DMS114 treated with DMSO at 0.1 percent for 48 hours (cell line): ENCODE data around the gene ADGRB3.

Experiments used
- DNase-seq: peaks from one replicate; lab custom pipeline; 2025; ENCODE audit not compliant: unreplicated experiment; lab: John Stamatoyannopoulos, UW

The ADGRB3 gene

DNA sequence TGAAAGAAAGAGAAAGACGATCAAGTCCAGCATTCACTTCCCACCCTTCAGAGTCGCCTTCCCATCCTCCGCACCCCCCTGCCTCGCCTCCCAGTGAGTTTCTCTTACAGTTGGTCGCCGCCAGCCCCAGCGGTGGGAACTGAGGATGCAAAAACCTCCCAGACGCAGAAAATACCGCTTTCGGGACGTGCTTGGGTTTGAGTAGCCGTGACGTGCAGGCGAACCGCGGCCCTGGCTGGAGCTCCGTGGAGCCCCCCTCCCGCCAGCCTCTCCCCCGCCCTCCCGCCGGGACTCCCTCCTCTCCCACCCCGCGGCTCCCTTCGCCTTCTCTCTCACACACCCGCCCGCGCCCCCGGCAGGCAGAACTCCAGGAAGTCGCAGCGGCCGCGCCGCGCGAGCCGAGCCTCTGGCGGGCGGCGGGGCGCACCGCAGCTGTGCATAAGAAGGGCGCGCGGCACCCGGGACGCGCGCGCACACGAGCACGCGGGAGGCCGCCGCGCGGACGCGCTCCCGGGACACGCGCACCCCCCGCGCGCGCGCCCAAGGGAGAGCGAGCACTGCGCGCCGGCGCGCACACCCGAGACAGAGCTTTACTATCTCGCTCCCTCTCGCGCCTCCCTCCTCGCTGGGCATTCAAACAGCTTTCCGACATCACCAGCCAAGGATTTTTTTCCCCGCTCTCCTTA is at the start of gene ADGRB3:
Gene ADGRB3, plus strand, starts transcription at position 557 of the 686 bp plus-strand sequence. CDS start 3,394 bp downstream, outside the sequence.
- peak; percentile 28 for DNase-seq

- DNase-seq = no peak
Observed at GRCh38 chr6:68593558-68593957, 41.5 kb upstream of the ADGRB3 start.

DNA sequence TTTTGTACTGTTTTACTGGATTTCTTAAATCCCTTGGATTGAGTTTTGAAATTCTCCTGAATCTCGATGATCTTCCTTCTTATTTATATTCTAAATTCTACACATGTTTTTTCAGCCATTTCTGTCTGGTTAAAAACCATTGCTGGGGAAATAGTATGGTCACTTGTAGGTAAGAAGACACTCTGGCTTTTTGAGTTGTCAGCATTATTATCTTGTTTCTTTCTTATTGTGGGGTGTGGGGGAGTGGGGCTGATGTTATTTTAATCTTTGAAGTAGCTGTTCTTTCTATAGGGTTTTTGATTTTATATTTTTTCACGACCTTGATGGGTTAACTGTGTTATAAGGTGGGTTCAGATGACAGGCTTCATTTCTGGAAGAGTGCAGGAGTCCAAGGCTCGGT is 37.4 kb upstream of the ADGRB3 start:
- no peak for DNase-seq

DNA sequence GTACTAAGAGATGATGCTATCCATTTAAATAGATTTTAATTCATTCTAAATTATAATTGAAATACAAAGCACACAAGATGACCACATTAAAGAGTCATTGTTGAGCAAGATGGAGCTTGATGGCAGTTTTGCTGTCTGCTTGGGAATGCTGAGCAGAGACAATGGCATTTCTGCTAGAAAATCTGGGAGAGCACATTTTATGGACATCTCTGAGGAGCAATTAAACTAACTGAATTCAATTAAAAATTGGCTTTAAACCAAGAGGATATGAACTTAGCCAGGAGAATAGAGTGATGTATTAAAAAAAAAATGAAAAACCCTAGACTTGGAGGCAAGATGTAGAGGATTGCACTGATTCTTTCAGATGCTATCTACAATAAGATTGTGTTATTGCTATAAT is 19.1 kb upstream of the ADGRB3 start:
- no peak for DNase-seq

- no peak for DNase-seq
Observed at GRCh38 chr6:68625998-68626397, 9.1 kb upstream of the ADGRB3 start.

- DNase-seq = no peak
Observed at GRCh38 chr6:68628161-68628560, 6.9 kb upstream of the ADGRB3 start.

- DNase-seq = no peak
Observed at GRCh38 chr6:68632734-68633133, 2.3 kb upstream of the ADGRB3 start.

- DNase-seq = no peak
Observed at GRCh38 chr6:68633281-68633971, 1.7 kb upstream of the ADGRB3 start.

DNA sequence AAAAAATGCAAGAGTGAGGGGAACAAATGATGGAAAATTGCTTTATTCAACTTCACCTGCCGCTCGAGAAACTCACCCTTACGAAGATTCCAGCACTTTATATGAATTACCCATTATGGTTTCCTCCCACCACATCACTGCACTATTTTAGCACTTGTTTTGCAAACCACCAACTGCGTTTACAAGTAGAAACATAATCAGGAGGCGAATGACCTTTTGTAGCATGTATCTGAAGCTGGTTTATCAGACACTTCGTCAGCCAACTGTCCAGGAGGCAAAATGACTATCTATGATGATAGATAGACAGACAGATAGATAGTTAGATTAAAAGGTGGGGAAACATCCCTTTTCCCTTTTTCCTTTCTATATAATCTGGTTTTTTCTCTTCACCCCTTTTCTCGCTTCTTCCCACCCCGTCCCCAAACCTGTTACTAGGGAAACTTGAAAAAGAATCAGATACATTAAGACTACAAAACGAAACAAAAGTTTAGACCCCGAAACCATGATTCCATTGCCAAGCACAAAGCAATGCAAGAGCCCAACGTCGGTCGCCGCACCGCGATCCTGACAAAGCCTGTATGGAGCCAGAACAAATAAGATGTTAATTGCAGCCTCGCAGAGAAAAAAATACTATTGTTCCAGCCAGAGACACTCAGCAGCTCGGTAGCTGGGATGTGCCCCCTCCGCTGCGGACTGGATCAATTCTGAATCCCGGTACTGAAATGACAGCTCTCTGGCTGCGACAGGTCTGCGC is 933 bp upstream of the ADGRB3 start:
- DNase-seq = no peak

GRCh38 chr6:68635412-68635705 is 277 bp downstream of the ADGRB3 start:
- no peak for DNase-seq

DNA sequence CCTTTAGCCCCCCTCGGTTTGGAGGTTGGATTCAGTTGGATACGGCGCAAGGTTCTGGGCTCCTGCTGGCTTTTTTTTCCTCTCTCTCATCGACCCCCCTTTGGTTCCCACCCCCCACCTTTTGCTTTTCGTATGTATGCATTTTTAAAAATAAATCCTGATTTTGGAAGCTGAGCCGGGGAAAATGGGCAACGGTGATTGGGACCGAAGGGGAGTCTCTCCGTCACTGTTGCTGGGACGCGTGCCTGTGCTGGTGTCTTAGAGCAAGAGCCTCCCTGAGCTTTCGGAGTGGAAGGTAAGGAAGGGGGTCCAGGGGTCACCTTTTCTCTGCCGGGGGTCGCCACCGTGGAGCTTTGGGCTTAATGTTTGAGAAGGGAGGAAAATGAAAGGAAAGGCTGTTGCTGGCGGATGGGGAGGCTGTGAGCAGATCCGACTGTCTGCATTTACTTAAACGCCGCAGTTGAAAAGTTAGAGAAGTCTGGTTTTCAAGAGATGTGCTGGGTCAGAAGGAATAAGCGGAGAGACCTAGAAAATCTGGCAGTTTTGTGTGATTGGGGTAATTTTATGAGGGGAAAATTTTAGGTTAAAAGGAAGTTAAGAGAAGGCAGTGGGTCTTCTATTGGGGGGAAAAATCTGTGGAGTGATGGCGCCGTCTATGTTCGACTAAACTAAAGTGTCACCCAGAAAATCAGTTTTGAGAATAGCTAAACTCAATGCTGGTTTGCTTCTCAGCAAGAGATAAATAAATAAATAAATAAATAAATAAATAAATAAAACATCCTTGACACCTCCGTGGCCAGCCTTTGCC is 828 bp downstream of the ADGRB3 start:
- DNase-seq = no peak

- no peak for DNase-seq
Observed at GRCh38 chr6:68636666-68637065, 1.6 kb downstream of the ADGRB3 start.

DNA sequence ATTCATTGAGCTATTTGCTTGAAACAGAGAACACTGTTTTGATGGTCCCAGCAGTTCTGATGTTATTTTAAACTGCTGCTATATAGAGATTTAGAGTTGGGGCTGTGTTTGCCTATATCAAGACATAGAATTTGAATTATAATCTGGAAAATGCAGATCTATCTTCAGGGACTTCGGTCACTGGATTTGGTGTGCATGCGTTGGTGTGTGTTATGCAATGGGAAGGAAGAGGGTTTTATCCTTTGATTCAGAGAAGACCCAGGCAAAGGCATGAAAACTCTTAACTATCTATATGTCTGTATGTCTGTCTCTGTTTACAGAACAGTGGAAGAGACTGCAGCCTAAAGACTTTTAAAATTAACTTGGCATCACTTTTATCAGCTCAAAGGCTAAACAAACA is 2.0 kb downstream of the ADGRB3 start:
- DNase-seq = no peak

DNA sequence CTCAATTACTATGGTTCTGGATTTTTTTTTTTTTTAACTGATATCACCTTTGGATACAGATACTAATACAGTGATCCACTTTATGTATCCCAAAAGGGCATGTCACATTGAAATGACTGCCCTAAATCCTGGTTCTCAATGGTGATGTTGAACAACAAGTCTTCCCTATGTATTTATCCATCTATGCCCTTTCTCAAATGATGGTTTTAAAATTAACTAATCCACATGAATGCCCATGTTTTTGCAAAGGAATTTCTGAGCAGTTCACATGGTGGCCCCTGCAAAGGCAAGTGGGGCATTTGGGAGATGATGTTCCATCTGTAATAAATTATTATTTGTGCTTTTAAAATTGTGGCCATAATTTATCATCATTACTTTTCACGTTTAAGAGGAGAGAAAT is 2.7 kb downstream of the ADGRB3 start:
- DNase-seq = no peak

DNA sequence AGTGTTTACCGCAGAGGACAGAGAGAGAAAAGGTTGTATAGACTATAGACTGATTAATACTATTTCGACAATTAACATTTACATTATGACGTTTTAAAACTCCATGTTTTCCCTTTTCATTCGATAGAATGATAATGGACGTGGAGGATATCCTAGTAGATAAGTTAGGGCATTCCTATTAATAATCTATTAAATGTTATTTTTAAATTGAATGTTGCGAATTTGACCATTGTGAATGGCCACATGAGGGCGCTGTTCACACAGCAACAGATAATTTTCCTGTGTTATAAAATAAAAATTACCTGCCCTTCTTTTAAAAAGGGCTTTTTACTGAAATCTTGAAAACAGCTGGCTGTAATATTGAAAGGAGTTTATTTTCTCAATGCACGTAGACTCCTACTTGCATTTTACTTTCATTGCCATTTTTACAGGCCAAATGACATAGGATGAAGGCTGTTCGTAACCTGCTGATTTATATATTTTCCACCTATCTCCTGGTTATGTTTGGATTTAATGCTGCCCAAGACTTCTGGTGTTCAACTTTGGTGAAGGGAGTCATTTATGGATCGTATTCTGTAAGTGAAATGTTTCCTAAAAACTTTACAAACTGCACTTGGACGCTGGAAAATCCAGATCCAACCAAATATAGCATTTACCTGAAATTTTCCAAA is 3.3 kb downstream of the ADGRB3 start:
- DNase-seq = no peak

DNA sequence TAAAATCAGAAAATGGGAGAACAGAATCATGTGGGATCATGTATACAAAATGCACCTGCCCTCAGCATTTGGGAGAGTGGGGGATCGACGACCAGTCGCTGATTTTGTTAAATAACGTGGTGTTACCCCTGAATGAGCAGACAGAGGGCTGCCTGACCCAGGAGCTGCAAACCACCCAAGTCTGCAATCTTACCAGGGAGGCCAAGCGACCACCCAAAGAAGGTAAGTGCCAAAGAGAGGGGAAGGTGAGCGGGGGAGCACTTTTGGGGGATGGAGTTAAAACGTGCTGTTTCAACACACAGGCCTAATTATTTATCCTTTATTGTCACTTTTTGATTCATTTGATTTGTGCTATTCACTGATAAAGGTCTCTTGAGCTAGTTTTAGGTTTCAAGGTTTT is 4.1 kb downstream of the ADGRB3 start:
- DNase-seq = no peak

- no peak for DNase-seq
Observed at GRCh38 chr6:68639826-68640490, 4.9 kb downstream of the ADGRB3 start.

DNA sequence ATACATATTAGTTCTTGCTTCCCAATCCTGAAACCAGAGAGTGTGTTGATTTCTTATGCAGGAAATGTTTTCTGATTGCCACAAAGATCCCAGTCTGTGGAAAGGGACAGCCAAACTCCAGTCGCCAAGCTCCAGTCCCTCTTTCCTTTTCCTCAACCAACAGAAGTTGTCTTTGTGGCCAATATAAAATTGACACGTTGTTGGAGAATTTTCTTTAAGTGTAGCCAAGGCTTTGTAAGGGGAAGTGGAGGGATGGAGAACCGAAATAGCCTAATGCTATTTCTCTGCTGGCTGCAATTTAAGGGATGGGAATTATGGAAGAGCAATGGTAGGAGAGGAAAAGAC is 5.4 kb downstream of the ADGRB3 start:
- no peak for DNase-seq

GRCh38 chr6:68641172-68641571 is 6.1 kb downstream of the ADGRB3 start:
- no peak for DNase-seq

DNA sequence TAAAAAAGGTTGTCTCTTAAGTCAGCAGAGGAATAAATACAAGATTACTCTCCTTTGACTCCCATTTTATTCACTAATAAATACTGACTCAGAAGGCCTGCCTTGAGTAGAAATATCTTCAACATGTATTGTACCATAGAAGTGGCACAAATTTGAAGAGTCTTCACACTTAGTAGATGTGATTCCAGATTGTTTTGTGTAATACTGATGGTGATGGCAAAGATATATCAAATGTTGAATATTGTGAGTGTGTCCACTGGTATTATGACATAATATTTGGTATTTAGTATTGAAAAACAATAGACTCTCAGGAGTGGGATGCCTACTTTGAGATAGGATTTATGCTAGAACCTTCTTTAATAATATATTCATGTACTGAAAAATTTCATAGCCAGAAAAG is 7.0 kb downstream of the ADGRB3 start:
- DNase-seq = no peak

- DNase-seq = no peak
Observed at GRCh38 chr6:68642977-68643376, 7.9 kb downstream of the ADGRB3 start.
